ENCODE data around the gene IL17B.

DNA sequence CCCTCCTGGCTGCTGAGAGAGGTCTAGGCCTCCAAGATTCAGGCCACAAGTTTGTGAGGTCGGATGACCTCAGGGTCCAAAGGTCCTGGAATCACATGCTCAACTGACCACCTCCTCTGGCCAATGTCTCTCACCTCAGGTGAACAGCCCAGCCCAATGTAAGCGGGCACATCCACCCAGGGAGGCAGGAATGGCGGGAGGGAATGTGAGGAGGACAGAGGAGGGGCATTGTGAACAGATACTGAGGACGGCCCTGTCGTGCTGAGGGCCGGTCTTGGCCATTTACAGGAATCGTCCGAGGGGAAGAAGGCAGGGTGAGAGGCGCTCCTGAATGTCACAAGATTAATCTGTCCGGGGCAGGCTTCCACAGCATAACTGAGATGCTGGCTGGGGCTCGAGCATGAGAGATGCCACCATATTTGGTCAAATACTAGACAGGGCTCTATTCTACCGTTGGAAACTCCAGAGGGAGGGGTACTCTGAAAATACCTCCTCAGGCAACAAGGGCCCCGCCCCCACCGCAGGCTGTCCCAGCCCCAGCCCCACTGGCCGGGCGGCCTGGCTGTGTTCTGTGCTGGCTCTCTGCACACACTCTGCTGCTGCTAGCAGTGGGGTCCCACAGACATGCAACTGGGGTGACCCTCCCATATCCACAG, 1.5 kb upstream of the IL17B start:
- TF ChIP-seq, protein P1, sequence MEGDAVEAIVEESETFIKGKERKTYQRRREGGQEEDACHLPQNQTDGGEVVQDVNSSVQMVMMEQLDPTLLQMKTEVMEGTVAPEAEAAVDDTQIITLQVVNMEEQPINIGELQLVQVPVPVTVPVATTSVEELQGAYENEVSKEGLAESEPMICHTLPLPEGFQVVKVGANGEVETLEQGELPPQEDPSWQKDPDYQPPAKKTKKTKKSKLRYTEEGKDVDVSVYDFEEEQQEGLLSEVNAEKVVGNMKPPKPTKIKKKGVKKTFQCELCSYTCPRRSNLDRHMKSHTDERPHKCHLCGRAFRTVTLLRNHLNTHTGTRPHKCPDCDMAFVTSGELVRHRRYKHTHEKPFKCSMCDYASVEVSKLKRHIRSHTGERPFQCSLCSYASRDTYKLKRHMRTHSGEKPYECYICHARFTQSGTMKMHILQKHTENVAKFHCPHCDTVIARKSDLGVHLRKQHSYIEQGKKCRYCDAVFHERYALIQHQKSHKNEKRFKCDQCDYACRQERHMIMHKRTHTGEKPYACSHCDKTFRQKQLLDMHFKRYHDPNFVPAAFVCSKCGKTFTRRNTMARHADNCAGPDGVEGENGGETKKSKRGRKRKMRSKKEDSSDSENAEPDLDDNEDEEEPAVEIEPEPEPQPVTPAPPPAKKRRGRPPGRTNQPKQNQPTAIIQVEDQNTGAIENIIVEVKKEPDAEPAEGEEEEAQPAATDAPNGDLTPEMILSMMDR (IDR thresholded peaks at IDR 0.05) = no peak
- TF ChIP-seq POLR2AphosphoS5 (IDR thresholded peaks at IDR 0.05) (peak; percentile 67), POLR2A (IDR thresholded peaks at IDR 0.05) (no peak)
